Omental fat pad (tissue), 4 donors: ENCODE measurements around the gene STK35. TPM values are rescaled to one million over a fixed set of nuclear protein-coding genes. Genes with fewer than 3 reads are reported as not detected.

Experiments
- ATAC-seq: fragments of 150-250 bp; one replicate; pipeline ENCODE4 v1.9.1; 2016; ENCODE audit warnings: mild to moderate bottlenecking, moderate library complexity; ENCODE audit not compliant: low FRiP score
- DNase-seq: peaks from one replicate; pipeline ENCODE4 v3.0.0-alpha.2; 2019; ENCODE audit warnings: low spot score
- total RNA-seq, 4 donors: library from RNA; depleted of rRNA; stranded (reverse); fragments of >200 nt; gene quantifications; one replicate each; pipeline ENCODE4 v1.1.0, GENCODE V29; 2016
- TF ChIP-seq, protein P1 (sequence below), 3 donors: fragments of 450-650 bp; IDR thresholded peaks; one replicate each; pipeline ENCODE4 v1.5.1; 2016 to 2017; ENCODE audit warnings: antibody characterized with exemption in 3 of 3, mild to moderate bottlenecking in 3 of 3, moderate library complexity in 2 of 3

Gene STK35
- total RNA-seq, 4 donors from 2014 or later, result 21.6 to 30.0 (median 24.7) TPM

DNA sequence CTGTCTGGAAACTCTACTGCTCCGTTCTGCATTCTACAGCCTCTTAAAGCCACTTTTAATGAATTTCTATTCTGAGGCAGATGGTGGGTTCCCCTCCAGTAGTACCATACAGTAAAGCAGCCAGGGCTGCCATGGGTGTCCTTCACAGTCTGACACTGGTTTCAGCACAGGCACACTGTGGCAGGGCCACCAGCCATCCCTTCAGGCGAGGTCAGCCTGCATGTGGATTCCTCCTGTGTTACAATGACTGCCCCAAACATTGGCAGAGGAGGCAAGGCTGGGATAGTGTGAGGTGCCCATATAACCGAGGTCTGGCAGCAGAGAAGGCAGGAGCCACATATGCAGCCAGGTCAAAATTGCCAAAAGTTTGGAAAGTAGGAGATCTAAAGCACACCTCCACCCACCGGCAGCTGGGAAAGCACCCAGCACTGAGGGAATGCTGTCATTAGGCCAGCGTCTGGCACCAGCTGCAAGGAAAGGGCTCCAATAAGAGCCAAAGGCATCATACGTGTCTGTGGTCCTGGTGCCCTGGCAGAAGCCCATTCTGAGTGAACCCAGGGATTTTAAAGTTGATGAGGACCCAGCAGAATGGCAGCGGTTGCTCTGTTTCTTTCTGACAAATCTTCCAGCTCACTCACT lies 24.0 kb downstream of the STK35 start:
- DNase-seq (no peak), ATAC-seq (no peak)
- TF ChIP-seq, protein P1, sequence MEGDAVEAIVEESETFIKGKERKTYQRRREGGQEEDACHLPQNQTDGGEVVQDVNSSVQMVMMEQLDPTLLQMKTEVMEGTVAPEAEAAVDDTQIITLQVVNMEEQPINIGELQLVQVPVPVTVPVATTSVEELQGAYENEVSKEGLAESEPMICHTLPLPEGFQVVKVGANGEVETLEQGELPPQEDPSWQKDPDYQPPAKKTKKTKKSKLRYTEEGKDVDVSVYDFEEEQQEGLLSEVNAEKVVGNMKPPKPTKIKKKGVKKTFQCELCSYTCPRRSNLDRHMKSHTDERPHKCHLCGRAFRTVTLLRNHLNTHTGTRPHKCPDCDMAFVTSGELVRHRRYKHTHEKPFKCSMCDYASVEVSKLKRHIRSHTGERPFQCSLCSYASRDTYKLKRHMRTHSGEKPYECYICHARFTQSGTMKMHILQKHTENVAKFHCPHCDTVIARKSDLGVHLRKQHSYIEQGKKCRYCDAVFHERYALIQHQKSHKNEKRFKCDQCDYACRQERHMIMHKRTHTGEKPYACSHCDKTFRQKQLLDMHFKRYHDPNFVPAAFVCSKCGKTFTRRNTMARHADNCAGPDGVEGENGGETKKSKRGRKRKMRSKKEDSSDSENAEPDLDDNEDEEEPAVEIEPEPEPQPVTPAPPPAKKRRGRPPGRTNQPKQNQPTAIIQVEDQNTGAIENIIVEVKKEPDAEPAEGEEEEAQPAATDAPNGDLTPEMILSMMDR (IDR thresholded peaks at IDR 0.05), result no peak

DNA sequence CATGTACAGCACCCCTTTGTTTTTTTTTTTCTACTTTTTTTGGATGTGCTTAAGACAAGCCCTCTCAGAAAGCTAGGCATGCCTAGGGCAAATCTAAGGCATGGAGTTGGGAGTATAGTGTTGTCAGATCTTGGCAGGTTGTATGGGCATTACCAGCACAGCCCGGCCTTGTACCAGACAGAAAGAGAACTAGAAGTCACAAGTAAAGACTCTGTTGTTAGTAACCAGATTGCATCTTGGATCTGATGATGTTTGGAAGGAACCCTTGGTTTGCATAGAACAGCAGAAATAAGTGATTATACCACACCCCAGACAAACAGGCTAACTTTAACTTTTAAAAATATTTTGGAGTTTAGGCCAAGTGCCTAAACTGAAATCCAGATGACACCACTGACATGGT lies 25.6 kb downstream of the STK35 start:
- ATAC-seq (peak; percentile 29), DNase-seq (no peak)
- TF ChIP-seq, protein P1 (IDR thresholded peaks at IDR 0.05), result no peak

DNA sequence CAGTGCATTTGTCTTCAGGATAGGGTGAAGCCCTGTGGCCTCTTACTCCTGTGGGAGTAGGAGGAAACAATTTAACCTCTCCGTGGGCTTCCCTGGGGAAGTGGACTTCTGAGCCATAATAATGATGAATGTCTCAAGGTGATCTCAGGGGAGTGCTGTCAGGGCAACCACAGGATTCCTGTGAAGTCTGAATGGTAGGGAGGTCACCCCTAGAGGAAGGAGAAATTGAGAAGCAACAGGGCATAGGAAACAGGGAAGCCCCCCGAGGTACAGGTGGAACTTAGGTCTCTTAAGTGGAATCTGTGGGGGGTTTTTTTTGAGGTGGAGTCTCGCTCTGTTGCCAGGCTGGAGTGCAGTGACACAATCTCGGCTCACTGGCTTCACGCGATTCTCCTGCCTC lies 26.9 kb downstream of the STK35 start:
- TF ChIP-seq, protein P1 (IDR thresholded peaks at IDR 0.05), result no peak
- DNase-seq, result no peak
- ATAC-seq, result no peak

DNA sequence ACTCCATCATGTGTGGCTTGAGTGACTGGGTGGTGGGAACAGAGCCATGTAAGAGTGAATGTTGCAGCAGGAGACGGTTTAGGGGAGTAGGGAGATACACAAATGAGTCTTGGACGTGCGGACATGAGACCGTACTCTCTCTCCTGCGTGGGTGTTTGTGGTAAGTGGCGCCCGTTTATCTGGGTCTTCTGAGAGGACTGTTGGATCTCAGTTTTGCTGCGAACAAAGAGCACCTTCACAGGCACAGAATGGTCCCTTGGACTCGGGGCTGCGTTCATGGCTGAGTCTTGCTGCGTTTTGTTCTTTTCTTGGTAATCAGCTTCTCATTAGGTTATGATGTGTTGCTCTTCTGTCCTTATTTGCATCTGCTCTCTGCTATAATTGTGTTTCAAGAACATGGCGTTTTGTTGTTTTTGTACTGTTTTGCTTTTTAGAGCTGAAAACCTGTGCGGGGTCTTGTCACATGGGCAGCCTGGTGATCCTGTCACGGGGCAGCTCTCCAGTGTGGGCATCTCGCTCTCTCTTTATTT lies 28.5 kb downstream of the STK35 start:
- TF ChIP-seq, protein P1 (IDR thresholded peaks at IDR 0.05), result no peak
- ATAC-seq (no peak), DNase-seq (no peak)

DNA sequence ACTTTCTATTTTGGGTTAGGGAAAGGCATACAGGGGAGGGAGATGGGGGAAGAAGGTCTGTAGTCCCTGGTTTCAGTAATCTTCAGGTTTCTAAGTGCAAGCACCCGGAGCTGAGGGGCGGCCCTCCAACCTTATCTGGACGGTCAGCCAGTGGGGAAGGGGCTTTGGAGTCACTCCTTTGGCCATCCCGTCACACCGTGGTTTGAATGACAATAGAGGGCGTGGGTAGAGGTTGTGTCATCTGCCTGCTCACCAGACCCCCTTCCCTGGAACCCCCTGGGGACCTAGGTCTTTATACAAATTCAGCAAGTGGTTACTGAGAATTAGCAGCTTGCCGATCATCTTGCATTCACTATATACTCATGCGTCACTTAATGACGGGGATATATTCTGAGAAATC lies 29.1 kb downstream of the STK35 start:
- TF ChIP-seq, protein P1 (IDR thresholded peaks at IDR 0.05), result no peak
- DNase-seq, result no peak
- no peak for ATAC-seq

DNA sequence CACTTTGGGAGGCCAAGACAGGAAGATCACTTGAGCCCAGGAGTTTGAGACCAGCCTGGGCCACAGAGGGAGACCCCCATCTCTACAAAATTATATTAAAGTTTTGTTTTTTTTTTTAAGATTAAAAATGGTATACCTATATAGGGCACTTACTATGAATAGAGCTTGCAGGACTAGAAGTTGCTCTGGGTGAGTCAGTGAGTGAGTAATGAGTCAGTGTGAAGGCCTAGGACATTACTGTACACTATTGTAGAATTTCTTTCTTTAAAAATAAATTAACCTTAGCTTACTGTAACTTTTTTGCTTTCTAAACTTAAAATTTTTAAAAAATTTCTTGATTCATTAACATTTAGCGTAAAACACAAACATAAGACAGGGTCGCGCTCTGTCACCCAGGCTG lies 29.7 kb downstream of the STK35 start:
- TF ChIP-seq, protein P1 (IDR thresholded peaks at IDR 0.05), result no peak
- ATAC-seq (no peak), DNase-seq (no peak)

DNA sequence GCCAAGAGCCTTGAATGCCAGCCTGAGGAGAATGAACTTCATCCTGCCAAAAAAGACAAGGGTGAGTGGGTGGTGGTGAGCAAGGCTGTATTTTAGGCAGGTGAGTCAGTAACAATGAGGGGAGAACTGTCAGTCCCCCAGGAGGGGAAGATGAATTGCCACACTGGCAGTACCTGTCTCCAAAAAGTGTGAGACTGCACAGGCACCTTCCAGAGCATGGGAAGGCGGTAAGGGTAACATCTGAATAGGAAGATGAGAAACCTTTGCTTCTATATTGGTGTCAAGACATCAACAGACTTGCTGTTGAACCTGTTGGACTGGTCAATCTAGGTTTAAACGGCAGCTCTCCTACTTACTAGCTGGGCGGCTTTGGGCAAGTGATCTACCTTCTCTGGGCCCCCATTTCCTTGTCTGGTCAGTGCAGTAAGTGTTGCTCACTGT lies 30.9 kb downstream of the STK35 start:
- TF ChIP-seq, protein P1 (IDR thresholded peaks at IDR 0.05), result no peak
- DNase-seq (no peak), ATAC-seq (peak; percentile 43)
